ENCODE data around the gene SCAF11. TPM values are rescaled to one million over a fixed set of nuclear protein-coding genes. Genes with fewer than 3 reads are reported as not detected.

Gene SCAF11
- total and polyA plus RNA-seq, 2 experiments from 2014 or later = 57.3 to 129 TPM

DNA sequence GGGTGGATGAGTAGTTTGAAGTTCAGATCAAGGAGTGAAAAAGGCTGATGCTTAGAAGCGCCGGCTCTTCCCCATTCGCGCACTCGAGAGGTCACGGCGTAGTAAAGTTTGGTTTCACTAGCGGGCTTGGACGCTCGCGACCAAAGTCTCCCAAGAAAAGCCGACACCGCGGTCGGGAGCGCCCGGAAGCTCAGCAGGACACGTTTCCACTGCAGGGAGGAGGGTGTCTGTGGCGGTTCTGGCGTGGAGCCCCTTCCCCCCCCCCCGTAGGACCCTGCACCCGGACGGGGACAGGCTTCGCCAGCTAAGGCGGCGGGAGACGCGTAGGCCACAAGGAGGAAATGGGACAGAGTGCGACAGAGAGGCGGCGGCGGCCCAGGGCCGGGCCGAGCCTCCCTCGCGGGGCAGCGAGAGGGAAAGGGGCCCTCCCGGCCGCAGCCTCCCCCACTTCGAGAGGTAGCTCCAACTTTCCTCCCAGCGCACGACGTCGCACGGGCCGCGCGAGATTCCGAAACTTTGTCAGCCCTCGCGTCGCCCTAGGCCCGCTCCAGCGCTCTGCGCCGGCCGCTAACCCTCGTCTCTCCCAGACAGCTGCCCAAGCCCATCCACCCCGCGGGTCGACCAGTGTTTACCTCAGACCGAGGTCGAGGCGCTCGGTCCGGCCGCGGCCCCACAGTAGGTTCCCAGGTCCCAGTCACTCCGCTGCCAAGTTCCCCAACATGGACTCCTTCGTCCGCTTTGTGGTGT, 480 bp downstream of the SCAF11 start:
- Histone ChIP-seq H3K27me3 (no peaks in the 10 kb centered on the region), H3K9me3 (ENCODE audit: low read depth) (no peaks in the 10 kb centered on the region), H3K36me3 (no peaks in the 10 kb centered on the region), H3K27ac (peak overlapping the region; percentile 98), H3K4me1 (ENCODE audit: low read depth) (peaks cover 32% of the 10 kb centered on the region), H3K4me3 (peak overlapping the region; percentile 75)
- TF ChIP-seq CTCF (IDR thresholded peaks at IDR 0.05; ENCODE audit: low read depth, low read length) = no peak
- DNase-seq (ENCODE audit: low read depth in 1 of 2, low spot score in 1 of 2) = peak; percentile 49 to 80

DNA sequence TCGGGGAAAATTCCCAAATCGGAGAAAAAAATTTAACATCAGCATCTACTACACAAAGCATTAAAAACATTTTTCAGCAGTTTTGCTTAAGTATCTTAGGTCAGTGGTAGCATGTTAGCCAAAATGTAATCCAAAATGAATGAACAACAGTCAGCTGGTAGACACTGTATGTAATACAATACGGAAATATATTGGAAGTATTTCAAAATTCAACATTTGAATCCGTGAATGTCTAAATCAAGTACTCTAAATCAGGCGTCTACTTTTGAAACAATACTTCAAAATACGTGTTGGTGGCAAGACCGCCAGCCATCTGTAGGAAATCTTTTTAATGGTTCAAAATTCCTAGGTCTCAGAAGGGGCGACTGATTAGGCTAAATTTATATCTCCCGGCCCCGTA, 1.1 kb downstream of the SCAF11 start:
- Histone ChIP-seq H3K36me3 (no peaks in the 10 kb centered on the region), H3K4me1 (ENCODE audit: low read depth) (peaks cover 32% of the 10 kb centered on the region), H3K4me3 (peak overlapping the region; percentile 75), H3K27ac (peak overlapping the region; percentile 98), H3K9me3 (ENCODE audit: low read depth) (no peaks in the 10 kb centered on the region), H3K27me3 (no peaks in the 10 kb centered on the region)
- no peak for TF ChIP-seq CTCF (IDR thresholded peaks at IDR 0.05; ENCODE audit: low read depth, low read length)
- no peak for DNase-seq (ENCODE audit: low read depth in 1 of 2, low spot score in 1 of 2)

DNA sequence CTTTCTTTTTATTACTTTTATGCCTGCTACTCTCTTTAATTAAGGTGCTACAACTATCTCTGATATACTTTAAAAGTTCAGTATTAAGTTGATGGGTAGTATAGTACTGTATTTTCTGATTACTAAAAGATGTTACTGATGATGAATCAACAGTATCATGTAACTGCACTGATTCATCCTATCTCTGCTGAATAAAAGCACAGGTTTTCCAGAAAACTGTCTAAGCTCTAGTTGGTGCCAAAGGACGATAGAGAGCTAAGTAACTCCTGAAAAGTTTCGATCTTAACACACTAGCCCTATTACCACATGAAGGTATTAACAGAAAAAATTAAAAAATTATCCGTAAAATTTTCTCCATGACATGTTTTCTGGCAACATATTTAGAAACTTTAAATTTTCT, 2.1 kb downstream of the SCAF11 start:
- Histone ChIP-seq H3K27ac (peak overlapping the region; percentile 98), H3K4me1 (ENCODE audit: low read depth) (peaks cover 32% of the 10 kb centered on the region), H3K27me3 (no peaks in the 10 kb centered on the region), H3K36me3 (no peaks in the 10 kb centered on the region), H3K4me3 (peak overlapping the region; percentile 75), H3K9me3 (ENCODE audit: low read depth) (no peaks in the 10 kb centered on the region)
- no peak for TF ChIP-seq CTCF (IDR thresholded peaks at IDR 0.05; ENCODE audit: low read depth, low read length)
- no peak for DNase-seq (ENCODE audit: low read depth in 1 of 2, low spot score in 1 of 2)

- Histone ChIP-seq H3K4me1 (ENCODE audit: low read depth) (peaks cover 32% of the 10 kb centered on the region), H3K27ac (peak overlapping the region; percentile 79), H3K27me3 (no peaks in the 10 kb centered on the region), H3K36me3 (no peaks in the 10 kb centered on the region), H3K9me3 (ENCODE audit: low read depth) (no peaks in the 10 kb centered on the region), H3K4me3 (peak overlapping the region; percentile 8)
- no peak for TF ChIP-seq CTCF (IDR thresholded peaks at IDR 0.05; ENCODE audit: low read depth, low read length)
- no peak for DNase-seq (ENCODE audit: low read depth in 1 of 2, low spot score in 1 of 2)
Measured at GRCh38 chr12:45987340-45987727, 3.0 kb downstream of the SCAF11 start.

DNA sequence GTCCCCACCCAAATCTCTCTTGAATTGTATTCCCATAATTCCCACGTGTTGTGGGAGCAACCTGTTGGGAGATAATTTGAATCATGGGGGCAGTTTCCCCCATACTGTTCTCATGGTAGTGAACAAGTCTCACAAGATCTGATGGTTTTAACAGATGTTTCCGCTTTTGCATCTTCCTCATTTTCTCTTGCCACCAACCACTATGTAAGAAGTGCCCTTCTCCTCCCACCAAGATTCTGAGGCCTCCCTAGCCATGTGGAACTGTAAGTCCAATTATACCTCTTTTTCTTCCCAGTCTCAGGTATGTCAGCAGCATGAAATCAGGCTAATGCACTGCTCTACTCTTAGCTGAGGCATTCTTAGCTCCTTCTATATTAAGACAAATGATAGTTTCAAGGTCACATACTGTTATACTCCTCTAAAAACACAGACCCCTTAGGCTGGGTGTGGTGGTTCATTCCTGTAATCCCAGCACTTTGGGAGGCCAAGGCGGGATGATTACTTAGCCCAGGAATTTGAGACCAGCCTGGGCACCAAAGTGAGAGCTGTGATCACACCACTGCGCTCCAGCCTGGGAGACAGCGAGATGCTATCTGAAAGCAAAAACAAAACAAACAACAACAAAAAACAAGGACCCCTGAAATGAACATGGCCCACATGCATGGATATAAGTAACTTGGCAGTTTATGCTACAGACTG, 3.6 kb downstream of the SCAF11 start:
- Histone ChIP-seq H3K9me3 (ENCODE audit: low read depth) (no peaks in the 10 kb centered on the region), H3K36me3 (no peaks in the 10 kb centered on the region), H3K27ac (peak overlapping the region; percentile 79), H3K4me3 (peak overlapping the region; percentile 8), H3K4me1 (ENCODE audit: low read depth) (peaks cover 32% of the 10 kb centered on the region), H3K27me3 (no peaks in the 10 kb centered on the region)
- DNase-seq (ENCODE audit: low read depth in 1 of 2, low spot score in 1 of 2) = peak in 1 of 2 donors; percentile 9
- TF ChIP-seq CTCF (IDR thresholded peaks at IDR 0.05; ENCODE audit: low read depth, low read length) = no peak
